Muscle of leg (tissue), 11 donors: ENCODE results near the gene RAI1. TPM values are rescaled to one million over a fixed set of nuclear protein-coding genes. Genes with fewer than 3 reads are reported as not detected.

Experiments used
- DNase-seq: peaks from one replicate; pipeline ENCODE4 v3.0.0; 2013
- H3K27ac ChIP-seq: one replicate; pipeline ENCODE4 v1.5.1; 2013; ENCODE audit warnings: mild to moderate bottlenecking, low read length, control low read depth
- H3K27me3 ChIP-seq: one replicate; pipeline ENCODE4 v1.6.1; 2013; ENCODE audit warnings: low read length; ENCODE audit not compliant: control insufficient read depth, insufficient read depth
- H3K36me3 ChIP-seq: one replicate; pipeline ENCODE4 v1.6.1; 2013; ENCODE audit warnings: low read length; ENCODE audit not compliant: control insufficient read depth, insufficient read depth
- H3K4me1 ChIP-seq: one replicate; pipeline ENCODE4 v1.6.1; 2013; ENCODE audit warnings: low read length; ENCODE audit not compliant: control insufficient read depth, insufficient read depth
- H3K4me3 ChIP-seq: one replicate; pipeline ENCODE4 v1.5.1; 2013; ENCODE audit warnings: low read length, control low read depth
- H3K9me3 ChIP-seq: replicated peaks from 2 replicates; pipeline ENCODE4 v1.6.1; 2013; ENCODE audit warnings: low read depth, low read length; ENCODE audit not compliant: control insufficient read depth
- WGBS: methylation state at CpG from one replicate; pipeline ENCODE4 v1.1.5; 2013; ENCODE audit warnings: missing lambda C conversion rate; ENCODE audit not compliant: insufficient coverage; 5-methylcytosine and 5-hydroxymethylcytosine counted together
- polyA plus RNA-seq, 8 donors: library from polyadenylated mRNA; unstranded; fragments of 120-200 nt; gene quantifications; one replicate each; pipeline versions ENCODE4 v1.2.1 to v1.2.3, GENCODE V29; 2013; ENCODE audit warnings: inconsistent platforms in 1 of 8, low replicate concordance in 1 of 8; ENCODE audit not compliant: insufficient read length in 8 of 8, insufficient read depth in 1 of 8
- total RNA-seq: library from RNA; stranded (reverse); fragments of 120-200 nt; gene quantifications from one replicate; pipeline ENCODE4 v1.2.4, GENCODE V29; 2013

The RAI1 gene
- total and polyA plus RNA-seq, 9 donors, result 7.4 to 25.5 (median 20.7) TPM

DNA sequence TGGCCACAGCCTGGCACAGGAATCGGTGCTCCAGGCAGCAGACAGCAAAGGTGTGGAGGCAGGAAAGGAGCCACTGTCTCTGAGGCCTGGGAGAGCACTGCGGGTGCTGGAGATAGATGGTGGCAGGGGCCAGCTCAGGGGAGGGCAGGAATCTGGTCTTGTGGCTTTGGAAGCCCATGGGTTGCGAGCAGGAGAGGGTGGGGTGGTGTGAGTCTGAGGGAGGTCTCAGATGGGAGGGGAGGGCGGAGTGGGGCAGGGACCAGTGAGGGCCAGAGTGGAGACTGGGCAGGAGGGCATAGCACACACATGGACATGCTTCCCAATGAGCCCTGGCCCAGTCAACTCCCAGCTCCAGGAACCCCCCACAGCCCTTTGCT, 85.5 kb downstream of the RAI1 start:
- H3K27me3 ChIP-seq, result no peaks in the 10 kb centered on the region
- H3K9me3 ChIP-seq, result no peaks in the 10 kb centered on the region
- DNase-seq, result no peak
- H3K36me3 ChIP-seq, result no peaks in the 10 kb centered on the region
- H3K4me1 ChIP-seq, result peaks cover 93% of the 10 kb centered on the region
- H3K4me3 ChIP-seq, result no peak overlapping the region
- 35% methylated on average over 3 of the region's 4 CpGs for WGBS
- H3K27ac ChIP-seq, result peak overlapping the region; percentile 83

- DNase-seq, result peak; percentile 60
Measured at GRCh38 chr17:17767154-17767869, 86.1 kb downstream of the RAI1 start.

GRCh38 chr17:17767887-17768418, 86.7 kb downstream of the RAI1 start:
- DNase-seq, result no peak
- 87% methylated on average over 3 of the region's 6 CpGs for WGBS
- Histone ChIP-seq H3K27ac (peak overlapping the region; percentile 26), H3K4me3 (no peak overlapping the region), H3K36me3 (no peaks in the 10 kb centered on the region), H3K4me1 (peaks cover 95% of the 10 kb centered on the region), H3K9me3 (no peaks in the 10 kb centered on the region), H3K27me3 (no peaks in the 10 kb centered on the region)

More at GRCh38 chr17:17767154-17767869, 86.1 kb downstream of the RAI1 start:
- no peaks in the 10 kb centered on the region for H3K27me3 ChIP-seq
- H3K9me3 ChIP-seq, result no peaks in the 10 kb centered on the region
- H3K27ac ChIP-seq, result peak overlapping the region; percentile 83
- H3K4me3 ChIP-seq, result no peak overlapping the region
- H3K4me1 ChIP-seq, result peaks cover 97% of the 10 kb centered on the region
- 29% methylated on average over 2 of the region's 7 CpGs for WGBS
- no peaks in the 10 kb centered on the region for H3K36me3 ChIP-seq

- Histone ChIP-seq H3K36me3 (no peaks in the 10 kb centered on the region), H3K9me3 (no peaks in the 10 kb centered on the region), H3K27me3 (no peaks in the 10 kb centered on the region), H3K4me1 (peaks cover 89% of the 10 kb centered on the region), H3K27ac (peak overlapping the region; percentile 26), H3K4me3 (no peak overlapping the region)
- 32% methylated on average over 12 of the region's 14 CpGs for WGBS
- DNase-seq, result no peak
Measured at GRCh38 chr17:17768424-17769088, 87.3 kb downstream of the RAI1 start.

DNA sequence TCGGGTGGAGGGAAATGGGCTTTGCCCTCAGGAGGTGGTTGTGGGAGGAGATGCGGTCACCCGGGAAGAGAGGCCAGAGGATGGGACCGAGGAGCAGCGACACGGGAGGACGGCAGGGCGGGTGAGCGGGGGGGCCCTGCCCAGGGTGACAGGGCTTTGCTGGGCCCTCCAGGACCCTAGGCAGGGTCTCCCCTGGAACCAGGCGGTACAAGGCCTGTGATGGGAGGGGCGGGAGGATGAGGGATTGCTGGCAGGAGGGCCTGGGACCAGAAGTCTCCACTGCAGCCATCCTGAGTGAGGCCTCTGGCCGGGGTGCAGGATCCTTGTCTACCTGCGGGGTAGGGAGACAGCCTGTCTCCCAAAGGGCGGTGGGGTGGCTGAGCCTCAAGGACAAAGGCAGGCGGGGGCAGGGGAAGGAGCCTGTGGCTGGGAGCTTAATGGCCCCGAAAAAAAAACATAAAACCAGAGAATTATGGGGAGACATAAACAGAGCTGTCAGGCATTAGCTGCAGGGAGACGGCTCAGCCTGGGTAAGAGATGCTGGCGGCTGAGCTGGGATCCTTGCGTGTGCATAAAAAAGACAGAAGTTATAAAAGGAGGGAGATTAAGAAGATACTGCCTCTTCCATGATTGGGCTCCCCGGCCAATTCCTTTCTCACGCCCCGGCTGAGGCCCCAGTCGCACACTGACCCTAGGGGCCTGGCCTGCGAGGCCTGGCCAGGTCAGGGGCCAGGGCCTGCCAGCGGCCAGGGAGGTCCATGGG, 88.8 kb downstream of the RAI1 start:
- Histone ChIP-seq H3K4me3 (no peak overlapping the region), H3K4me1 (peaks cover 88% of the 10 kb centered on the region), H3K36me3 (no peaks in the 10 kb centered on the region), H3K27ac (no peak overlapping the region), H3K27me3 (no peaks in the 10 kb centered on the region), H3K9me3 (no peaks in the 10 kb centered on the region)
- no peak for DNase-seq
- 45% methylated on average over 17 of the region's 25 CpGs for WGBS

DNA sequence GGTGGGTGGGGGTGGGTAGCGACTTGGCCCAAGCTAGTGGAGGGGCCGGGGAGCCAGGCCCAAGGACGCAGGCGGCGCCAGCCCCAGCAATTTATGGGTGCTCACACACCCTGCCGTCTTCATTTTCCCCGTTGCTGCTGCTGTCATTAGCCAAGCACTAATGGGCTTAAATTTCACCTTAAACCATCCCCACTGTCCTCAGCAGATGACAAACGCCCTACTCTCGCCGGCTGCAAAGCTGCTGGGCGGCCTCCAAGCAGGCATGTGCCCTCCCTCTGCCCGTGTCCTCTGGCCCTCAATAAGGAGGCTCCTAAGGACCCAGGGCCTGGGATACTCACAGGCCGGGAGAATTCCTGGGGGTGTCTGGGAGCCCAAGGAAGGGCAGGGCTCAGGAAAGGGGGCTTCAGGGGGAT, 89.4 kb downstream of the RAI1 start:
- Histone ChIP-seq H3K36me3 (no peaks in the 10 kb centered on the region), H3K9me3 (no peaks in the 10 kb centered on the region), H3K27ac (no peak overlapping the region), H3K4me3 (no peak overlapping the region), H3K4me1 (peaks cover 83% of the 10 kb centered on the region), H3K27me3 (no peaks in the 10 kb centered on the region)
- 43% methylated on average over 10 of the region's 13 CpGs for WGBS
- DNase-seq, result no peak

DNA sequence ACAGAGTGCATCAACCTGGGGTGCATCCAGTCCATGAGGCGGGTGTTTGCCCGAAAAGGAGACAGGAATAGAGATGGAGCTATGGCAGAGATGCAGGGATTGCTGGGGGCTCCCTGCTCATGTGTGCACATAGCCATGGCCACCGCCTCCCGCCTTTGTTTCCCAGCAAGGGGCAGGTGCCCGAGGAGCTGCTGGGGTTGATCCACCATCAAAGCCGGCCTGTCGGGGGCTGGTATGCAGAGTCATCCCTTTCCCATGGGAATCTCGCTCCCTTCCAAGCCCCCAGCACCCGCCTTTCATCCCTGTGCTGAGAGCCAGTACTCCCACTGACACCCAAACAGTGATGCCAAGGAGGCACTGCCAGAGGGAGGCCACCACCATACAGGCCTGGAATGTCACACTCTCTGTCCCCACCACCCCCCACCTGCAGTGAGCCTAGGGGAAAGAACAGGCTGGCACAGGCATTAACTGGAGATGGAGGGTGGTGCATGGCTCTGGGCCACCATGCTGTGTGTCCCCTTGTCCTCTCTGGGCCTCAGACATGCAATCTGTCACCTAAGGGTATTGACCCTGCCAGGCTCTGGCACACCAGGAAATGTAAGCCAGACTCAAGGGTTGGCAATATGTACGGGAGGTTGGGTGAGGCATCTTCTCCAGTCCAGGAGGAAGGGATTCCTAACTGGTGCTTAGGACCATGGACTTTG, 90.4 kb downstream of the RAI1 start:
- DNase-seq, result no peak
- H3K4me3 ChIP-seq, result no peak overlapping the region
- no peaks in the 10 kb centered on the region for H3K9me3 ChIP-seq
- peaks cover 75% of the 10 kb centered on the region for H3K4me1 ChIP-seq
- 82% methylated on average over 8 of the region's 10 CpGs for WGBS
- H3K36me3 ChIP-seq, result no peaks in the 10 kb centered on the region
- H3K27ac ChIP-seq, result no peak overlapping the region
- H3K27me3 ChIP-seq, result no peaks in the 10 kb centered on the region

GRCh38 chr17:17772231-17772630, 91.0 kb downstream of the RAI1 start:
- WGBS, result 18% methylated on average over 3 of the region's 3 CpGs
- H3K27me3 ChIP-seq, result no peaks in the 10 kb centered on the region
- H3K36me3 ChIP-seq, result no peaks in the 10 kb centered on the region
- no peak for DNase-seq
- H3K4me1 ChIP-seq, result peaks cover 75% of the 10 kb centered on the region
- H3K27ac ChIP-seq, result no peak overlapping the region
- H3K4me3 ChIP-seq, result no peak overlapping the region
- no peaks in the 10 kb centered on the region for H3K9me3 ChIP-seq

DNA sequence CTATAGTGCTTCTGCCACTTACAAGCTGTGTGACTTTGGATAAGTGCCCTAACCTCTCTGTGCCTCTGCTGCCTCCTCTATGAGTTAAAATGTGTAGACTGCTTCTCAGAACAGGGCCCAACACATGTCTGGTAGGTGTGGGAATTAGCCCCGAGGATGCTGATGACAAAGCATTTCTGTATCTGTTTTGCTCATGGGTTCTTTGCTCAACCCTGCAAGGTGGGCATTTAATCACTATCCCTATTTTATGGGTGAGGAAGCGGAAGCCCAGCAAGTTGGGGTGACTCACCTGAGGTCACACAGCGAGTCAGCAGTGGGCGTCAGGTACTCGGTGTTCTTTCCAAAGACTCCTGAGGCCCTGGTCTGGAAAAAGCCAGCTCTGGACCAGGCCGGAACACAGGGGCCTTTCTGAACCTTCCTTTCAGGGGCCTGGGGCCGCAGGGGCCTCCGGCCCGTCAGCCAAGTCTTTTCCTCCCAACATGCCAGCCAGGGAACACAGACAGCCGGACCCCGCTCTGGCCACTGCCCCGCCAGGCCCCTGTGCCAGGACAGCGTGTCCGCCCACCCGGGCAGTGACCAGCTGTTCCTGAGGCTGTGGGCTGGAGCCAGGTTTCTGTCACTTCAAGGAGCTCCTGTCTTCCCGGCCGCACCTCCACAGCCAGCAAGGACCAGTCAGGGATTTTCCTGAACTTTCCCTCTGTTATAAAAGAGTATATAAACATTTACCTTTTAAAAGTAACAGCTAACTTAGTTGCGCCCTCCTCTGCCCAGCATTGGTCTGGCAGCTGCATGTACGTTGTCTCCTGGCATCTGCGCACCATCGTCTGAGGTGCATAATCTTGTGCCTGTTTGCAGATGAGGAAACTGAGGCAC, 93.0 kb downstream of the RAI1 start:
- no peaks in the 10 kb centered on the region for H3K27me3 ChIP-seq
- peak overlapping the region; percentile 76 for H3K27ac ChIP-seq
- WGBS, result 56% methylated on average over 17 of the region's 21 CpGs
- DNase-seq, result peak; percentile 67
- H3K36me3 ChIP-seq, result no peaks in the 10 kb centered on the region
- H3K9me3 ChIP-seq, result no peaks in the 10 kb centered on the region
- peaks cover 75% of the 10 kb centered on the region for H3K4me1 ChIP-seq
- H3K4me3 ChIP-seq, result no peak overlapping the region
